GM23248 (cell line): ENCODE data around the gene CSPG4.

Experiments
- EZH2 ChIP-seq: fragments of 200-600 bp; sonication (generic); IDR thresholded peaks from 2 replicates; pipeline ENCODE4 v1.6.1; 2018; ENCODE audit warnings: antibody characterized with exemption, mild to moderate bottlenecking; ENCODE audit not compliant: insufficient read depth, poor library complexity, severe bottlenecking
- EZH2phosphoT487 ChIP-seq: fragments of 200-600 bp; sonication (generic); IDR thresholded peaks from 2 replicates; pipeline ENCODE4 v1.6.1; 2018; ENCODE audit warnings: antibody characterized with exemption, moderate library complexity, mild to moderate bottlenecking, low read depth; ENCODE audit not compliant: insufficient read depth

- no peak for TF ChIP-seq EZH2
- no peak for TF ChIP-seq EZH2phosphoT487
Measured at GRCh38 chr15:75684648-75685047, 28.0 kb downstream of the CSPG4 start.
